Measurements from ENCODE around the gene C16orf78. TPM values are rescaled to one million over a fixed set of nuclear protein-coding genes. Genes with fewer than 3 reads are reported as not detected.

C16orf78 gene
- total and polyA plus RNA-seq, 2 experiments from 2014 or later = not detected

DNA sequence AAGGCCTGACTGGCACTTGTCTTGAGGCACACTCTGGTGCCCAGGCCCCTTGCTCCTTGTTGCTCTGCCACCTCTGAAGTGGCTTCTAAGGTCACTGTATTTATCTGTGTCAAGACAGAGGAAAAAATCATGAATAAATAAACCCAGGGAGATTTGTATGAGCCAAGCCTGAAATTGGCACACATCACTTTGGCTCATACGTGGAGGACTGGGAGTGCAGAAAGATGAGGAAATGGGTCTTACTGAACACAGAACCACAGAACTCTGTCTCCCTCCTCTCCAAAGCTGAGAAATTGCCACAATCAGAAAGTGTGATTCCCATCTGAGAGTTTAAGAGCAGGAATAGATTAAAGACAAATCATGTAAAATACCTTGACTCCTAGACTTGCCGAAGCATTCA, 27.1 kb upstream of the C16orf78 start:
- no peak overlapping the region for H3K4me3 ChIP-seq
- no peak for TF ChIP-seq EZH2 (IDR thresholded peaks at IDR 0.05; ENCODE audit: borderline replicate concordance)
- 75% methylated on average over 2 of the region's 2 CpGs for WGBS (ENCODE audit: low lambda C conversion rate, missing lambda C conversion rate)

DNA sequence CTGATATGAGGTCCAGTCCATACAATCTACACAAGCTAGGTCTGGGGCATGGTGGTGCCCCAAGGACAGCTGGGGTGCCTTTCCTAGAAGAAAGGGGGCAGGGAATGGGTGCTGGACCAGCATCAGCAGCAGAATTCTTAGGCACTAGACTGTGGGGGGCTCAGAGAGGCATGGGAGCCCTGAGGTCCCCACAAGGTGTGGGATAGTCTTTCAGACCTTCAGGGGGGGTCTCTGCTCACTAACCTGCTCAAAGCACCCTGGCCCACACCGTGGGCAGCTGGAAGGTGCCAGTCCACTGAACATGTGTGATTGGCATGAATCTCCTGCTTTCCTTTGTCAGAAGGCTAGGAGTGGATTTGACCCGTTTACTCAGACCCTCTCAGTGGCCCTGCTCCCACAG, 26.1 kb upstream of the C16orf78 start:
- WGBS (ENCODE audit: low lambda C conversion rate, missing lambda C conversion rate) = 57% methylated on average over 2 of the region's 2 CpGs
- peaks cover 28% of the 10 kb centered on the region for H3K27me3 ChIP-seq
- no peaks in the 10 kb centered on the region for H3K36me3 ChIP-seq (replicated peaks; ENCODE audit: insufficient read depth, low read depth)
- H2AFZ ChIP-seq = no peak overlapping the region
- H3K4me2 ChIP-seq = no peak overlapping the region
- H3K4me3 ChIP-seq = no peak overlapping the region
- H3K4me1 ChIP-seq (ENCODE audit: insufficient read depth) = no peaks in the 10 kb centered on the region
- H3K79me2 ChIP-seq = no peaks in the 10 kb centered on the region
- no peak for TF ChIP-seq EZH2 (IDR thresholded peaks at IDR 0.05; ENCODE audit: borderline replicate concordance)
- TF ChIP-seq EZH2phosphoT487 (IDR thresholded peaks at IDR 0.05; ENCODE audit: low read depth, severe bottlenecking, unreplicated experiment) = no peak
- TF ChIP-seq, protein P1, sequence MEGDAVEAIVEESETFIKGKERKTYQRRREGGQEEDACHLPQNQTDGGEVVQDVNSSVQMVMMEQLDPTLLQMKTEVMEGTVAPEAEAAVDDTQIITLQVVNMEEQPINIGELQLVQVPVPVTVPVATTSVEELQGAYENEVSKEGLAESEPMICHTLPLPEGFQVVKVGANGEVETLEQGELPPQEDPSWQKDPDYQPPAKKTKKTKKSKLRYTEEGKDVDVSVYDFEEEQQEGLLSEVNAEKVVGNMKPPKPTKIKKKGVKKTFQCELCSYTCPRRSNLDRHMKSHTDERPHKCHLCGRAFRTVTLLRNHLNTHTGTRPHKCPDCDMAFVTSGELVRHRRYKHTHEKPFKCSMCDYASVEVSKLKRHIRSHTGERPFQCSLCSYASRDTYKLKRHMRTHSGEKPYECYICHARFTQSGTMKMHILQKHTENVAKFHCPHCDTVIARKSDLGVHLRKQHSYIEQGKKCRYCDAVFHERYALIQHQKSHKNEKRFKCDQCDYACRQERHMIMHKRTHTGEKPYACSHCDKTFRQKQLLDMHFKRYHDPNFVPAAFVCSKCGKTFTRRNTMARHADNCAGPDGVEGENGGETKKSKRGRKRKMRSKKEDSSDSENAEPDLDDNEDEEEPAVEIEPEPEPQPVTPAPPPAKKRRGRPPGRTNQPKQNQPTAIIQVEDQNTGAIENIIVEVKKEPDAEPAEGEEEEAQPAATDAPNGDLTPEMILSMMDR (IDR thresholded peaks at IDR 0.05; ENCODE audit: poor library complexity) = no peak
- no peaks in the 10 kb centered on the region for H3K9me2 ChIP-seq (replicated peaks; ENCODE audit: insufficient read depth)
- H4K20me1 ChIP-seq (ENCODE audit: insufficient read depth, poor library complexity, severe bottlenecking) = no peaks in the 10 kb centered on the region
- DNase-seq (ENCODE audit: low spot score) = no peak
- no peaks in the 10 kb centered on the region for H3K9me3 ChIP-seq (ENCODE audit: low read depth)
- no peak overlapping the region for H3K27ac ChIP-seq

More for the DNA sequence above, 27.1 kb upstream of the C16orf78 start:
- Histone ChIP-seq H3K4me2 (no peak overlapping the region), H3K27ac (no peak overlapping the region), H3K9me2 (replicated peaks; ENCODE audit: insufficient read depth) (no peaks in the 10 kb centered on the region), H3K36me3 (replicated peaks; ENCODE audit: insufficient read depth, low read depth) (no peaks in the 10 kb centered on the region), H3K79me2 (no peaks in the 10 kb centered on the region), H4K20me1 (ENCODE audit: insufficient read depth, poor library complexity, severe bottlenecking) (no peaks in the 10 kb centered on the region), H3K9me3 (ENCODE audit: low read depth) (no peaks in the 10 kb centered on the region), H3K27me3 (peaks cover 28% of the 10 kb centered on the region), H2AFZ (no peak overlapping the region), H3K4me1 (ENCODE audit: insufficient read depth) (no peaks in the 10 kb centered on the region)
- DNase-seq (ENCODE audit: low spot score) = no peak

DNA sequence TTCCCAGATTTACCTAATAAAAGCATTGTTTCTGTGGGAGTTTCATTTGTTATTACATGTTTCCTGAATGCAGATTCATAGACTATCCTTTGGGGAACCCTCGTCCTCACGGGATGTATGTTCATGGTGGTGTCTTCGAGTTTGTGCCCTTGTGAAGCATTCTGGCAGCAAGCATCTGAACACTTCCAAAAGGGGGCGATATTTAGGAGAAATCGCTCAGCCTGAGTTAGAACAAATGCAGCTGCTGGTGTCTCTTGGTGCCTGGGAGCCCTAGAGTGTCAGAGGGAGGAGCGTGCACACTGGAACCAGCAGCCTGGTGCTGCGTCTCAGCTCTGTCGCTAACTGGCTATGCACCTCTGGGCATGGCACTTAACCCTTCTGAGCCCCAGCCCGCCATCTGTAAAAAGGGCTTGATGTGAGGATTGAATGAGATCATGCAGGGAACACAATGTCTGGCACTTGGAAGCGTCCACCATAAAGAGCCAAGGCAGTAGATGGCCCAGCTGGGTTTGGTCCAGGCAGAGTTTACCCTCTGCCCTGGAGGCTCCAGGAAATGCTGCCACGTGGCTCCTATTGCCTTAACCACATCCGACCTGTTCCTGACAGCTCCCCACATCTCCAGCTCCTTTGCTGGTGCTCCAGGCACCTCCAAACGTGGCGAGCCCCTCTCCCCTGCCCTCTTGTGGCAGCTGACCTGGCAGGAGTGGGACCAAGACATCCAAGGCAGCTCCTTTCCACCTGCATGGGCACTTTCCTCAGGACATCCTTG, 25.0 kb upstream of the C16orf78 start:
- no peak for DNase-seq (ENCODE audit: low spot score)
- Histone ChIP-seq H3K79me2 (no peaks in the 10 kb centered on the region), H3K4me2 (no peak overlapping the region), H3K9me3 (ENCODE audit: low read depth) (no peaks in the 10 kb centered on the region), H3K4me3 (no peak overlapping the region), H3K27ac (no peak overlapping the region), H2AFZ (no peak overlapping the region), H3K9me2 (replicated peaks; ENCODE audit: insufficient read depth) (no peaks in the 10 kb centered on the region), H4K20me1 (ENCODE audit: insufficient read depth, poor library complexity, severe bottlenecking) (no peaks in the 10 kb centered on the region), H3K27me3 (peaks cover 28% of the 10 kb centered on the region), H3K36me3 (replicated peaks; ENCODE audit: insufficient read depth, low read depth) (no peaks in the 10 kb centered on the region), H3K4me1 (ENCODE audit: insufficient read depth) (no peaks in the 10 kb centered on the region)
- no peak for TF ChIP-seq EZH2 (IDR thresholded peaks at IDR 0.05; ENCODE audit: borderline replicate concordance)
- TF ChIP-seq EZH2phosphoT487 (IDR thresholded peaks at IDR 0.05; ENCODE audit: low read depth, severe bottlenecking, unreplicated experiment) = no peak
- TF ChIP-seq, protein P1 (IDR thresholded peaks at IDR 0.05; ENCODE audit: poor library complexity) = no peak
- WGBS (ENCODE audit: low lambda C conversion rate, missing lambda C conversion rate) = 55% methylated on average over 14 of the region's 14 CpGs

DNA sequence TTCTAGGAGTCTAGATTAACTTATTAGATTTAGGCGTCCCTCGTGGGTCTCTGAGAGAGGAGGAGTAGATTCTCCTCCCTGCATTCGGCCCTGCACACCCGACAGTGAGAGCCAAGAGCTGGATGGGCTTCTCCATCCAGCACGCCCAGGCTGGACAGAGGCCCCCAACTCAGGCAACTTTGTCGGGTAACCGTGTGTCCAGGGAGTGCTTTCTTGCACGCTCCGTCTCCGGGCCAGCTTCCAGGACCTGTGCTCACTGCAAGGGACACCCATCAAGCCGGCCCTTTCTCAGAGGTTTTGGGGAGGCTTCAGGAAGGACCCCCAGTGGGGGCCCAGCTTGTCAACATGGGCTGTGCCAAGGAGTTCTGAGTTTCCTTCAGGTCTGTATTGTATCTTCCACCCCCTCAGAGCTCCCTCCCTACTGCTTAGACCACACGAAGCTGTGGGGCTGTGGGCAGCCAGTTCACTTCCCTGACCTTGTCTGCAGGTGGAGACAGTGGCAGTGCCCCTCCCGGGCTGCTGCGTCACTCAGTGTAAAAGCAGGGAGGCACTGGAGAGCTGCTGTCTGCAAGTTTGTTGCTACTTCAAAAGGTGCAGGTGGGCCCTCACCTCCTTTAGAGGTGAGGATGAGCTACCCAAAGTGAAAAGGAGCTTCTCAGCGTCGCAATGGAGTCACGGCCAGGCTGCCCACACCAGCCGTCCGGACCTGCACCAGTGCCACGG, 24.0 kb upstream of the C16orf78 start:
- no peak for DNase-seq (ENCODE audit: low spot score)
- 79% methylated on average over 20 of the region's 20 CpGs for WGBS (ENCODE audit: low lambda C conversion rate, missing lambda C conversion rate)
- no peak overlapping the region for H3K4me2 ChIP-seq
- no peak overlapping the region for H3K27ac ChIP-seq
- no peaks in the 10 kb centered on the region for H3K4me1 ChIP-seq (ENCODE audit: insufficient read depth)
- no peaks in the 10 kb centered on the region for H4K20me1 ChIP-seq (ENCODE audit: insufficient read depth, poor library complexity, severe bottlenecking)
- no peaks in the 10 kb centered on the region for H3K9me3 ChIP-seq (ENCODE audit: low read depth)
- TF ChIP-seq EZH2 (IDR thresholded peaks at IDR 0.05; ENCODE audit: borderline replicate concordance) (no peak), EZH2phosphoT487 (IDR thresholded peaks at IDR 0.05; ENCODE audit: low read depth, severe bottlenecking, unreplicated experiment) (no peak)
- TF ChIP-seq, protein P1 (IDR thresholded peaks at IDR 0.05; ENCODE audit: poor library complexity) = no peak
- H3K79me2 ChIP-seq = no peaks in the 10 kb centered on the region
- no peaks in the 10 kb centered on the region for H3K9me2 ChIP-seq (replicated peaks; ENCODE audit: insufficient read depth)
- H3K4me3 ChIP-seq = no peak overlapping the region
- H2AFZ ChIP-seq = no peak overlapping the region
- no peaks in the 10 kb centered on the region for H3K36me3 ChIP-seq (replicated peaks; ENCODE audit: insufficient read depth, low read depth)
- peaks cover 22% of the 10 kb centered on the region for H3K27me3 ChIP-seq
